Spinal cord (tissue), 10 donors: ENCODE measurements around the gene DUS1L. TPM values are rescaled to one million over a fixed set of nuclear protein-coding genes. Genes with fewer than 3 reads are reported as not detected.

Source experiments
- DNase-seq, 6 donors: peaks; one replicate each; pipeline versions ENCODE4 v3.0.0 to v3.0.0-alpha.2; 2013 to 2015; ENCODE audit warnings: low spot score in 6 of 6, low read depth in 4 of 6
- H3K27ac ChIP-seq: one replicate; pipeline ENCODE4 v1.5.1; 2013; ENCODE audit warnings: low read depth, low read length, control low read depth
- H3K27me3 ChIP-seq: one replicate; pipeline ENCODE4 v1.6.1; 2013; ENCODE audit warnings: low read length; ENCODE audit not compliant: control insufficient read depth, insufficient read depth
- H3K36me3 ChIP-seq: one replicate; pipeline ENCODE4 v1.6.1; 2013; ENCODE audit warnings: low read length; ENCODE audit not compliant: control insufficient read depth, insufficient read depth
- H3K4me1 ChIP-seq: one replicate; pipeline ENCODE4 v1.6.1; 2013; ENCODE audit warnings: low read length; ENCODE audit not compliant: control insufficient read depth, insufficient read depth
- H3K4me3 ChIP-seq: one replicate; pipeline ENCODE4 v1.5.1; 2013; ENCODE audit warnings: low read depth, low read length, control low read depth
- H3K9me3 ChIP-seq: one replicate; pipeline ENCODE4 v1.6.1; 2013; ENCODE audit warnings: low read length; ENCODE audit not compliant: control insufficient read depth, insufficient read depth
- WGBS: methylation state at CpG from one replicate; pipeline ENCODE4 v1.1.5; 2013; ENCODE audit warnings: missing lambda C conversion rate; ENCODE audit not compliant: insufficient coverage; 5-methylcytosine and 5-hydroxymethylcytosine counted together
- polyA plus RNA-seq, 2 donors: library from polyadenylated mRNA; unstranded; fragments of 120-200 nt; gene quantifications; one replicate each; pipeline ENCODE4 v1.2.1, GENCODE V29; 2013; ENCODE audit not compliant: insufficient read length in 2 of 2
- total RNA-seq, 2 donors: library from RNA; depleted of rRNA in 1 of 2; stranded (reverse); fragments of 120-200 nt in 1 of 2; fragments of >200 nt in 1 of 2; gene quantifications; one replicate each; pipeline versions ENCODE4 v1.2.3 to v1.2.4, GENCODE V29; 2013 to 2014
- donor health status: healthy.

Gene DUS1L
- total and polyA plus RNA-seq, 4 donors, result 18.9 to 85.1 (median 57.7) TPM

- Histone ChIP-seq H3K36me3 (peaks cover 83% of the 10 kb centered on the region), H3K27me3 (no peaks in the 10 kb centered on the region), H3K27ac (no peak overlapping the region), H3K4me1 (peaks cover 26% of the 10 kb centered on the region), H3K9me3 (no peaks in the 10 kb centered on the region), H3K4me3 (no peak overlapping the region)
- DNase-seq, result no peak
- WGBS, result 92% methylated on average over 27 of the region's 28 CpGs
Observed at GRCh38 chr17:82055965-82056728, 9.5 kb downstream of the DUS1L start.

- Histone ChIP-seq H3K27ac (no peak overlapping the region), H3K4me3 (no peak overlapping the region), H3K9me3 (no peaks in the 10 kb centered on the region), H3K4me1 (peaks cover 35% of the 10 kb centered on the region), H3K36me3 (peaks cover 80% of the 10 kb centered on the region), H3K27me3 (no peaks in the 10 kb centered on the region)
- DNase-seq, result no peak
- WGBS, result 80% methylated on average over 23 of the region's 26 CpGs
Observed at GRCh38 chr17:82055023-82055964, 10.3 kb downstream of the DUS1L start.

- H3K27me3 ChIP-seq, result no peaks in the 10 kb centered on the region
- 95% methylated on average over 38 of the region's 38 CpGs for WGBS
- no peaks in the 10 kb centered on the region for H3K9me3 ChIP-seq
- H3K36me3 ChIP-seq, result peaks cover 80% of the 10 kb centered on the region
- peaks cover 43% of the 10 kb centered on the region for H3K4me1 ChIP-seq
- no peak overlapping the region for H3K4me3 ChIP-seq
- DNase-seq, result no peak
- H3K27ac ChIP-seq, result no peak overlapping the region
Observed at GRCh38 chr17:82054351-82055022, 11.1 kb downstream of the DUS1L start.

- Histone ChIP-seq H3K9me3 (no peaks in the 10 kb centered on the region), H3K36me3 (peaks cover 80% of the 10 kb centered on the region), H3K27ac (no peak overlapping the region), H3K27me3 (no peaks in the 10 kb centered on the region), H3K4me1 (peaks cover 43% of the 10 kb centered on the region), H3K4me3 (no peak overlapping the region)
- WGBS, result 93% methylated on average over 25 of the region's 28 CpGs
- no peak for DNase-seq
Observed at GRCh38 chr17:82053556-82054263, 11.9 kb downstream of the DUS1L start.

GRCh38 chr17:82053130-82053529 lies 12.5 kb downstream of the DUS1L start:
- Histone ChIP-seq H3K27ac (no peak overlapping the region), H3K36me3 (peaks cover 80% of the 10 kb centered on the region)
- 91% methylated on average over 19 of the region's 19 CpGs for WGBS

GRCh38 chr17:82052638-82053059 lies 13.0 kb downstream of the DUS1L start:
- H3K27me3 ChIP-seq, result no peaks in the 10 kb centered on the region
- DNase-seq, result no peak
- H3K4me1 ChIP-seq, result peaks cover 43% of the 10 kb centered on the region
- no peaks in the 10 kb centered on the region for H3K9me3 ChIP-seq
- H3K27ac ChIP-seq, result no peak overlapping the region
- peaks cover 80% of the 10 kb centered on the region for H3K36me3 ChIP-seq
- 33% methylated on average over 17 of the region's 19 CpGs for WGBS
- peak overlapping the region; percentile 58 for H3K4me3 ChIP-seq

More at GRCh38 chr17:82053130-82053529, 12.5 kb downstream of the DUS1L start:
- Histone ChIP-seq H3K27me3 (no peaks in the 10 kb centered on the region), H3K9me3 (no peaks in the 10 kb centered on the region), H3K4me1 (peaks cover 43% of the 10 kb centered on the region), H3K4me3 (peak overlapping the region; percentile 58)
- no peak for DNase-seq

GRCh38 chr17:82051776-82052637 lies 13.6 kb downstream of the DUS1L start, which contains the start of the genes GPS1 and RFNG:
Gene GPS1, plus strand, starts transcription at chr17:82051898. Its CDS starts 34 bp downstream, at chr17:82051932.
Gene RFNG, minus strand, starts transcription at chr17:82051811. Its CDS starts 45 bp downstream, at chr17:82051766.
- DNase-seq, result peak in 4 of 6 donors; percentile 51 to 88 (median 72)
- peaks cover 43% of the 10 kb centered on the region for H3K4me1 ChIP-seq
- no peaks in the 10 kb centered on the region for H3K27me3 ChIP-seq
- WGBS, result under 1% methylated on average over 94 of the region's 94 CpGs
- no peak within 1 kb of the TSS for H3K27ac ChIP-seq
- peak within 1 kb of the TSS; percentile 58 for H3K4me3 ChIP-seq
- no peaks in the 10 kb centered on the region for H3K9me3 ChIP-seq
- H3K36me3 ChIP-seq, result peaks cover 80% of the 10 kb centered on the region
